Non-pigmented ciliary epithelial cell (primary cell): Measurements from ENCODE around the gene GATA6.

ENCODE experiments used
- DNase-seq: peaks from one replicate; pipeline ENCODE4 v3.0.0-alpha.2; 2010; ENCODE audit warnings: low read depth

GATA6 gene

GRCh38 chr18:22166069-22166950, 3.1 kb upstream of the GATA6 start:
- no peak for DNase-seq

GRCh38 chr18:22167091-22167470, 2.3 kb upstream of the GATA6 start:
- DNase-seq, result no peak

- DNase-seq, result no peak
These were observed 1.7 kb upstream of the GATA6 start for GRCh38 chr18:22167471-22168241.

- DNase-seq, result no peak
These were observed 948 bp upstream of the GATA6 start for GRCh38 chr18:22168360-22168921.

- DNase-seq, result no peak
These were observed 566 bp downstream of the GATA6 start for GRCh38 chr18:22169889-22170420.

- DNase-seq, result no peak
These were observed 1.2 kb downstream of the GATA6 start for GRCh38 chr18:22170421-22171257.

- DNase-seq, result no peak
These were observed 2.1 kb downstream of the GATA6 start for GRCh38 chr18:22171258-22172119.

GRCh38 chr18:22172120-22172582, 2.8 kb downstream of the GATA6 start:
- DNase-seq, result no peak

- no peak for DNase-seq
These were observed 3.2 kb downstream of the GATA6 start for GRCh38 chr18:22172594-22173049.

- no peak for DNase-seq
These were observed 4.0 kb downstream of the GATA6 start for GRCh38 chr18:22173221-22173927.

GRCh38 chr18:22173928-22174301, 4.5 kb downstream of the GATA6 start:
- DNase-seq, result no peak

- no peak for DNase-seq
These were observed 5.2 kb downstream of the GATA6 start for GRCh38 chr18:22174341-22175145.

GRCh38 chr18:22175346-22175745, 6.0 kb downstream of the GATA6 start:
- DNase-seq, result no peak

- no peak for DNase-seq
These were observed 7.3 kb downstream of the GATA6 start for GRCh38 chr18:22176420-22177326.

GRCh38 chr18:22177327-22177871, 8.0 kb downstream of the GATA6 start:
- DNase-seq, result no peak

- DNase-seq, result no peak
These were observed 9.8 kb downstream of the GATA6 start for GRCh38 chr18:22179174-22179573.

GRCh38 chr18:22179631-22180030, 10.2 kb downstream of the GATA6 start:
- DNase-seq, result no peak

- no peak for DNase-seq
These were observed 11.3 kb downstream of the GATA6 start for GRCh38 chr18:22180722-22181121.
